Fibroblast of skin of back (primary cell): ENCODE measurements around the gene MGAT4A.
"Not testable (repeated sequence)": the region's sequence is repeated elsewhere in the genome, so short reads cannot be mapped to it uniquely, and the experiment has no call there.

Experiments
- DNase-seq: peaks from one replicate; pipeline ENCODE4 v3.0.0-alpha.2; 2013

Gene MGAT4A

GRCh38 chr2:98701230-98701629 is 29.7 kb downstream of the MGAT4A start:
- no peak for DNase-seq

GRCh38 chr2:98698896-98699295 is 32.0 kb downstream of the MGAT4A start:
- no peak for DNase-seq

GRCh38 chr2:98697651-98698337 is 33.1 kb downstream of the MGAT4A start:
- DNase-seq = no peak

GRCh38 chr2:98696200-98696599 is 34.7 kb downstream of the MGAT4A start:
- no peak for DNase-seq

- no peak for DNase-seq
These were observed 35.7 kb downstream of the MGAT4A start for GRCh38 chr2:98695255-98695654.

GRCh38 chr2:98693477-98693876 is 37.5 kb downstream of the MGAT4A start:
- no peak for DNase-seq

- DNase-seq = no peak
These were observed 38.6 kb downstream of the MGAT4A start for GRCh38 chr2:98692090-98693054.

GRCh38 chr2:98691303-98691702 is 39.6 kb downstream of the MGAT4A start:
- DNase-seq = no peak

GRCh38 chr2:98685930-98686887 is 44.7 kb downstream of the MGAT4A start:
- no peak for DNase-seq

GRCh38 chr2:98683728-98684127 is 47.2 kb downstream of the MGAT4A start:
- no peak for DNase-seq

- no peak for DNase-seq
These were observed 54.2 kb downstream of the MGAT4A start for GRCh38 chr2:98676742-98677141.

GRCh38 chr2:98674233-98674964 is 56.5 kb downstream of the MGAT4A start:
- no peak for DNase-seq

GRCh38 chr2:98669675-98670074 is 61.3 kb downstream of the MGAT4A start:
- DNase-seq = no peak

GRCh38 chr2:98665677-98666076 is 65.3 kb downstream of the MGAT4A start:
- DNase-seq = no peak

GRCh38 chr2:98664323-98664722 is 66.6 kb downstream of the MGAT4A start:
- DNase-seq = no peak

- DNase-seq = no peak
These were observed 67.3 kb downstream of the MGAT4A start for GRCh38 chr2:98663511-98664090.

- not testable (repeated sequence) for DNase-seq
These were observed 71.5 kb downstream of the MGAT4A start for GRCh38 chr2:98659491-98659840.

GRCh38 chr2:98658816-98659490 is 72.0 kb downstream of the MGAT4A start:
- DNase-seq = no peak

- no peak for DNase-seq
These were observed 74.1 kb downstream of the MGAT4A start for GRCh38 chr2:98656800-98657199.

- DNase-seq = no peak
These were observed 76.0 kb downstream of the MGAT4A start for GRCh38 chr2:98654699-98655495.
